PC-3 (cell line): ENCODE measurements around the gene ALDH16A1.
"Not testable (repeated sequence)": the region's sequence is repeated elsewhere in the genome, so short reads cannot be mapped to it uniquely, and the experiment has no call there.

Experiments used
- CTCF ChIP-seq: fragments of 300-600 bp; sonication (generic); conservative IDR thresholded peaks from 2 replicates; pipeline ENCODE4 v1.5.1; 2017; ENCODE audit warnings: antibody characterized with exemption, low read depth, mild to moderate bottlenecking, low read length
- EZH2 ChIP-seq: fragments of 300-600 bp; sonication (generic); IDR thresholded peaks from one replicate; pipeline ENCODE4 v1.6.1; 2017; ENCODE audit warnings: antibody characterized with exemption, mild to moderate bottlenecking, low read length; ENCODE audit not compliant: unreplicated experiment

GRCh38 chr19:49444100-49444700 lies 8.8 kb upstream of the ALDH16A1 start:
- TF ChIP-seq CTCF, EZH2: not testable (repeated sequence)
